WI38 (cell line): ENCODE measurements around the gene DYNC1I1.

Experiments used
- H3K4me3 ChIP-seq: 2 replicates; pipeline ENCODE4 v1.5.1; 2011; ENCODE audit warnings: low read depth, mild to moderate bottlenecking, control low read depth, low read length
- TF ChIP-seq, protein P1 (sequence below): IDR thresholded peaks from 2 replicates; pipeline ENCODE4 v1.5.1; 2012; ENCODE audit warnings: low read depth, mild to moderate bottlenecking, control low read depth, low read length

Gene DYNC1I1

GRCh38 chr7:96144260-96144526 is 371.8 kb downstream of the DYNC1I1 start:
- TF ChIP-seq, protein P1, sequence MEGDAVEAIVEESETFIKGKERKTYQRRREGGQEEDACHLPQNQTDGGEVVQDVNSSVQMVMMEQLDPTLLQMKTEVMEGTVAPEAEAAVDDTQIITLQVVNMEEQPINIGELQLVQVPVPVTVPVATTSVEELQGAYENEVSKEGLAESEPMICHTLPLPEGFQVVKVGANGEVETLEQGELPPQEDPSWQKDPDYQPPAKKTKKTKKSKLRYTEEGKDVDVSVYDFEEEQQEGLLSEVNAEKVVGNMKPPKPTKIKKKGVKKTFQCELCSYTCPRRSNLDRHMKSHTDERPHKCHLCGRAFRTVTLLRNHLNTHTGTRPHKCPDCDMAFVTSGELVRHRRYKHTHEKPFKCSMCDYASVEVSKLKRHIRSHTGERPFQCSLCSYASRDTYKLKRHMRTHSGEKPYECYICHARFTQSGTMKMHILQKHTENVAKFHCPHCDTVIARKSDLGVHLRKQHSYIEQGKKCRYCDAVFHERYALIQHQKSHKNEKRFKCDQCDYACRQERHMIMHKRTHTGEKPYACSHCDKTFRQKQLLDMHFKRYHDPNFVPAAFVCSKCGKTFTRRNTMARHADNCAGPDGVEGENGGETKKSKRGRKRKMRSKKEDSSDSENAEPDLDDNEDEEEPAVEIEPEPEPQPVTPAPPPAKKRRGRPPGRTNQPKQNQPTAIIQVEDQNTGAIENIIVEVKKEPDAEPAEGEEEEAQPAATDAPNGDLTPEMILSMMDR = no peak
- no peak overlapping the region for H3K4me3 ChIP-seq
